ES-I3 (cell line): Measurements from ENCODE around the gene CHD5.

Source experiments
- H3K36me3 ChIP-seq: 2 replicates; pipeline ENCODE4 v1.6.1; 2013; ENCODE audit warnings: mild to moderate bottlenecking, low read length, control low read depth, moderate library complexity; ENCODE audit not compliant: insufficient read depth
- H3K4me1 ChIP-seq: 2 replicates; pipeline ENCODE4 v1.6.1; 2013; ENCODE audit warnings: mild to moderate bottlenecking, control low read depth, low read length; ENCODE audit not compliant: insufficient read depth
- H3K9ac ChIP-seq: 2 replicates; pipeline ENCODE4 v1.6.1; 2013; ENCODE audit warnings: low read depth, mild to moderate bottlenecking, low read length, moderate library complexity
- H3K9me3 ChIP-seq: 2 replicates; pipeline ENCODE4 v1.6.1; 2013; ENCODE audit warnings: mild to moderate bottlenecking, low read length, moderate library complexity; ENCODE audit not compliant: control insufficient read depth, insufficient read depth

The CHD5 gene

GRCh38 chr1:6090288-6090687 lies 89.8 kb downstream of the CHD5 start:
- no peak overlapping the region for H3K9ac ChIP-seq
- no peaks in the 10 kb centered on the region for H3K4me1 ChIP-seq
- H3K36me3 ChIP-seq = no peaks in the 10 kb centered on the region
- H3K9me3 ChIP-seq = no peaks in the 10 kb centered on the region

GRCh38 chr1:6088956-6089355 lies 91.2 kb downstream of the CHD5 start:
- Histone ChIP-seq H3K36me3 (no peaks in the 10 kb centered on the region), H3K9ac (no peak overlapping the region)

GRCh38 chr1:6087958-6088357 lies 92.2 kb downstream of the CHD5 start:
- no peaks in the 10 kb centered on the region for H3K36me3 ChIP-seq
- H3K9me3 ChIP-seq = no peaks in the 10 kb centered on the region
- no peak overlapping the region for H3K9ac ChIP-seq
- H3K4me1 ChIP-seq = peaks cover 10% of the 10 kb centered on the region; the same call in 1 of the 2 replicates

More at GRCh38 chr1:6088956-6089355, 91.2 kb downstream of the CHD5 start:
- Histone ChIP-seq H3K4me1 (peaks cover 4% of the 10 kb centered on the region; the same call in 1 of the 2 replicates), H3K9me3 (no peaks in the 10 kb centered on the region)

- H3K36me3 ChIP-seq = no peaks in the 10 kb centered on the region
- H3K9me3 ChIP-seq = no peaks in the 10 kb centered on the region
- H3K4me1 ChIP-seq = peaks cover 10% of the 10 kb centered on the region; the same call in 1 of the 2 replicates
- H3K9ac ChIP-seq = no peak overlapping the region
Measured at GRCh38 chr1:6087377-6087772, 92.7 kb downstream of the CHD5 start.

GRCh38 chr1:6086762-6087376 lies 93.3 kb downstream of the CHD5 start:
- Histone ChIP-seq H3K9me3 (no peaks in the 10 kb centered on the region), H3K36me3 (no peaks in the 10 kb centered on the region), H3K4me1 (peaks cover 10% of the 10 kb centered on the region; the same call in 1 of the 2 replicates), H3K9ac (no peak overlapping the region)

- Histone ChIP-seq H3K4me1 (peaks cover 10% of the 10 kb centered on the region; the same call in 1 of the 2 replicates), H3K9me3 (no peaks in the 10 kb centered on the region), H3K36me3 (no peaks in the 10 kb centered on the region), H3K9ac (no peak overlapping the region)
Measured at GRCh38 chr1:6086358-6086757, 93.8 kb downstream of the CHD5 start.

- peaks cover 10% of the 10 kb centered on the region; the same call in 1 of the 2 replicates for H3K4me1 ChIP-seq
- H3K36me3 ChIP-seq = no peaks in the 10 kb centered on the region
- H3K9ac ChIP-seq = no peak overlapping the region
- no peaks in the 10 kb centered on the region for H3K9me3 ChIP-seq
Measured at GRCh38 chr1:6085666-6086065, 94.5 kb downstream of the CHD5 start.

- Histone ChIP-seq H3K9ac (no peak overlapping the region), H3K4me1 (peaks cover 10% of the 10 kb centered on the region; the same call in 1 of the 2 replicates), H3K9me3 (no peaks in the 10 kb centered on the region), H3K36me3 (no peaks in the 10 kb centered on the region)
Measured at GRCh38 chr1:6084781-6085495, 95.2 kb downstream of the CHD5 start.

GRCh38 chr1:6083801-6084446 lies 96.2 kb downstream of the CHD5 start:
- Histone ChIP-seq H3K9me3 (no peaks in the 10 kb centered on the region), H3K36me3 (no peaks in the 10 kb centered on the region), H3K9ac (no peak overlapping the region), H3K4me1 (peaks cover 10% of the 10 kb centered on the region; the same call in 1 of the 2 replicates)

- H3K36me3 ChIP-seq = no peaks in the 10 kb centered on the region
- H3K9ac ChIP-seq = no peak overlapping the region
- H3K4me1 ChIP-seq = peaks cover 10% of the 10 kb centered on the region; the same call in 1 of the 2 replicates
- no peaks in the 10 kb centered on the region for H3K9me3 ChIP-seq
Measured at GRCh38 chr1:6083385-6083784, 96.7 kb downstream of the CHD5 start.

- Histone ChIP-seq H3K9ac (no peak overlapping the region), H3K4me1 (peaks cover 10% of the 10 kb centered on the region; the same call in 1 of the 2 replicates), H3K36me3 (no peaks in the 10 kb centered on the region), H3K9me3 (no peaks in the 10 kb centered on the region)
Measured at GRCh38 chr1:6082430-6082971, 97.6 kb downstream of the CHD5 start.

GRCh38 chr1:6081901-6082300 lies 98.2 kb downstream of the CHD5 start:
- no peaks in the 10 kb centered on the region for H3K36me3 ChIP-seq
- no peak overlapping the region for H3K9ac ChIP-seq
- H3K9me3 ChIP-seq = no peaks in the 10 kb centered on the region
- H3K4me1 ChIP-seq = peaks cover 10% of the 10 kb centered on the region; the same call in 1 of the 2 replicates

- H3K36me3 ChIP-seq = no peaks in the 10 kb centered on the region
- H3K9ac ChIP-seq = no peak overlapping the region
- H3K9me3 ChIP-seq = no peaks in the 10 kb centered on the region
- H3K4me1 ChIP-seq = peaks cover 10% of the 10 kb centered on the region; the same call in 1 of the 2 replicates
Measured at GRCh38 chr1:6080469-6080868, 99.7 kb downstream of the CHD5 start.

GRCh38 chr1:6077919-6078318 lies 102.2 kb downstream of the CHD5 start:
- Histone ChIP-seq H3K4me1 (peaks cover 4% of the 10 kb centered on the region; the same call in 1 of the 2 replicates), H3K9ac (no peak overlapping the region), H3K36me3 (no peaks in the 10 kb centered on the region), H3K9me3 (no peaks in the 10 kb centered on the region)
